ENCODE data around the gene DHFR2. TPM values are rescaled to one million over a fixed set of nuclear protein-coding genes. Genes with fewer than 3 reads are reported as not detected.

The DHFR2 gene
- total and polyA plus RNA-seq, 9 of the 15 experiments (the other 6 are each of a cell fraction or from before 2014, with no cell fraction given) = 0.64 to 1.7 (median 1.4) TPM

DNA sequence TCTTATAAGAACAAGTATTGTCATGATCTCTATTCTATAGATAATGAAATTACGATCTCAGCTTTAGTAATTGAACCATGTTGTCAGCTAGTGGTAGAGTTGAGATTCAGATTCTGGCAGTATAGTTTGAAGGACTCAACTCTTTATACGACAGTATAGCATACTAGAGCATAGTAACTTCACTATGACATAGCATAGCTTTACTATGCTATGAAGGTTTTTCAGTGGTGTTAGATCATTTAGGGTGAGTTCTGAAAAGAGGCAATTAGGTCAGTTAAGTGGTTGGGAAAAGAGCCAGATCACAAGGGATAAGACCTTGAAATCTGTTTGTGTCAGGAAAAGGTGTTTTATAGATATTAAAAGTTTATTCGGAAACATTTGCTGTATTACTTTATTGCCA is 42.4 kb downstream of the DHFR2 start (continued):
- TF ChIP-seq, protein P1, sequence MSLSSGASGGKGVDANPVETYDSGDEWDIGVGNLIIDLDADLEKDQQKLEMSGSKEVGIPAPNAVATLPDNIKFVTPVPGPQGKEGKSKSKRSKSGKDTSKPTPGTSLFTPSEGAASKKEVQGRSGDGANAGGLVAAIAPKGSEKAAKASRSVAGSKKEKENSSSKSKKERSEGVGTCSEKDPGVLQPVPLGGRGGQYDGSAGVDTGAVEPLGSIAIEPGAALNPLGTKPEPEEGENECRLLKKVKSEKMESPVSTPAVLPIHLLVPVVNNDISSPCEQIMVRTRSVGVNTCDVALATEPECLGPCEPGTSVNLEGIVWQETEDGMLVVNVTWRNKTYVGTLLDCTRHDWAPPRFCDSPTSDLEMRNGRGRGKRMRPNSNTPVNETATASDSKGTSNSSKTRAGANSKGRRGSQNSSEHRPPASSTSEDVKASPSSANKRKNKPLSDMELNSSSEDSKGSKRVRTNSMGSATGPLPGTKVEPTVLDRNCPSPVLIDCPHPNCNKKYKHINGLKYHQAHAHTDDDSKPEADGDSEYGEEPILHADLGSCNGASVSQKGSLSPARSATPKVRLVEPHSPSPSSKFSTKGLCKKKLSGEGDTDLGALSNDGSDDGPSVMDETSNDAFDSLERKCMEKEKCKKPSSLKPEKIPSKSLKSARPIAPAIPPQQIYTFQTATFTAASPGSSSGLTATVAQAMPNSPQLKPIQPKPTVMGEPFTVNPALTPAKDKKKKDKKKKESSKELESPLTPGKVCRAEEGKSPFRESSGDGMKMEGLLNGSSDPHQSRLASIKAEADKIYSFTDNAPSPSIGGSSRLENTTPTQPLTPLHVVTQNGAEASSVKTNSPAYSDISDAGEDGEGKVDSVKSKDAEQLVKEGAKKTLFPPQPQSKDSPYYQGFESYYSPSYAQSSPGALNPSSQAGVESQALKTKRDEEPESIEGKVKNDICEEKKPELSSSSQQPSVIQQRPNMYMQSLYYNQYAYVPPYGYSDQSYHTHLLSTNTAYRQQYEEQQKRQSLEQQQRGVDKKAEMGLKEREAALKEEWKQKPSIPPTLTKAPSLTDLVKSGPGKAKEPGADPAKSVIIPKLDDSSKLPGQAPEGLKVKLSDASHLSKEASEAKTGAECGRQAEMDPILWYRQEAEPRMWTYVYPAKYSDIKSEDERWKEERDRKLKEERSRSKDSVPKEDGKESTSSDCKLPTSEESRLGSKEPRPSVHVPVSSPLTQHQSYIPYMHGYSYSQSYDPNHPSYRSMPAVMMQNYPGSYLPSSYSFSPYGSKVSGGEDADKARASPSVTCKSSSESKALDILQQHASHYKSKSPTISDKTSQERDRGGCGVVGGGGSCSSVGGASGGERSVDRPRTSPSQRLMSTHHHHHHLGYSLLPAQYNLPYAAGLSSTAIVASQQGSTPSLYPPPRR (CRISPR knock-in tag; IDR thresholded peaks at IDR 0.05; ENCODE audit: borderline replicate concordance) = no peak
- TF ChIP-seq, protein P2, sequence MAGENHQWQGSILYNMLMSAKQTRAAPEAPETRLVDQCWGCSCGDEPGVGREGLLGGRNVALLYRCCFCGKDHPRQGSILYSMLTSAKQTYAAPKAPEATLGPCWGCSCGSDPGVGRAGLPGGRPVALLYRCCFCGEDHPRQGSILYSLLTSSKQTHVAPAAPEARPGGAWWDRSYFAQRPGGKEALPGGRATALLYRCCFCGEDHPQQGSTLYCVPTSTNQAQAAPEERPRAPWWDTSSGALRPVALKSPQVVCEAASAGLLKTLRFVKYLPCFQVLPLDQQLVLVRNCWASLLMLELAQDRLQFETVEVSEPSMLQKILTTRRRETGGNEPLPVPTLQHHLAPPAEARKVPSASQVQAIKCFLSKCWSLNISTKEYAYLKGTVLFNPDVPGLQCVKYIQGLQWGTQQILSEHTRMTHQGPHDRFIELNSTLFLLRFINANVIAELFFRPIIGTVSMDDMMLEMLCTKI (IDR thresholded peaks at IDR 0.05; ENCODE audit: partially characterized antibody) = no peak
- TF ChIP-seq SAFB (IDR thresholded peaks at IDR 0.05; ENCODE audit: borderline replicate concordance, low read depth, low read length) (no peak), EZH2 (IDR thresholded peaks at IDR 0.05; ENCODE audit: borderline replicate concordance, low read depth, low read length) (no peak), ZNF184 (CRISPR knock-in tag; IDR thresholded peaks at IDR 0.05) (no peak), GATA2 (CRISPR knock-in tag; IDR thresholded peaks at IDR 0.05) (no peak), DMBX1 (CRISPR knock-in tag; IDR thresholded peaks at IDR 0.05; ENCODE audit: borderline replicate concordance) (no peak), TARDBP (IDR thresholded peaks at IDR 0.05) (no peak), HOXB6 (CRISPR knock-in tag; IDR thresholded peaks at IDR 0.05; ENCODE audit: borderline replicate concordance) (no peak), ZNF354B (CRISPR knock-in tag; IDR thresholded peaks at IDR 0.05) (no peak)
- TF ChIP-seq, protein P3, sequence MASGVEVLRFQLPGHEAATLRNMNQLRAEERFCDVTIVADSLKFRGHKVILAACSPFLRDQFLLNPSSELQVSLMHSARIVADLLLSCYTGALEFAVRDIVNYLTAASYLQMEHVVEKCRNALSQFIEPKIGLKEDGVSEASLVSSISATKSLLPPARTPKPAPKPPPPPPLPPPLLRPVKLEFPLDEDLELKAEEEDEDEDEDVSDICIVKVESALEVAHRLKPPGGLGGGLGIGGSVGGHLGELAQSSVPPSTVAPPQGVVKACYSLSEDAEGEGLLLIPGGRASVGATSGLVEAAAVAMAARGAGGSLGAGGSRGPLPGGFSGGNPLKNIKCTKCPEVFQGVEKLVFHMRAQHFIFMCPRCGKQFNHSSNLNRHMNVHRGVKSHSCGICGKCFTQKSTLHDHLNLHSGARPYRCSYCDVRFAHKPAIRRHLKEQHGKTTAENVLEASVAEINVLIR (CRISPR knock-in tag; IDR thresholded peaks at IDR 0.05) = no peak
- TF ChIP-seq, protein P4, sequence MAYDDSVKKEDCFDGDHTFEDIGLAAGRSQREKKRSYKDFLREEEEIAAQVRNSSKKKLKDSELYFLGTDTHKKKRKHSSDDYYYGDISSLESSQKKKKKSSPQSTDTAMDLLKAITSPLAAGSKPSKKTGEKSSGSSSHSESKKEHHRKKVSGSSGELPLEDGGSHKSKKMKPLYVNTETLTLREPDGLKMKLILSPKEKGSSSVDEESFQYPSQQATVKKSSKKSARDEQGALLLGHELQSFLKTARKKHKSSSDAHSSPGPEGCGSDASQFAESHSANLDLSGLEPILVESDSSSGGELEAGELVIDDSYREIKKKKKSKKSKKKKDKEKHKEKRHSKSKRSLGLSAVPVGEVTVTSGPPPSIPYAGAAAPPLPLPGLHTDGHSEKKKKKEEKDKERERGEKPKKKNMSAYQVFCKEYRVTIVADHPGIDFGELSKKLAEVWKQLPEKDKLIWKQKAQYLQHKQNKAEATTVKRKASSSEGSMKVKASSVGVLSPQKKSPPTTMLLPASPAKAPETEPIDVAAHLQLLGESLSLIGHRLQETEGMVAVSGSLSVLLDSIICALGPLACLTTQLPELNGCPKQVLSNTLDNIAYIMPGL (CRISPR knock-in tag; IDR thresholded peaks at IDR 0.05) = no peak

Measured in K562 (cell line).